Heart left ventricle (tissue), 16 donors: ENCODE data around the gene RABGAP1. TPM values are rescaled to one million over a fixed set of nuclear protein-coding genes. Genes with fewer than 3 reads are reported as not detected.

ENCODE experiments used
- ATAC-seq, 4 donors: fragments of 200-7000 bp; cut with Tn5 transposase; one replicate each; pipeline ENCODE4 v1.9.1; 2020 to 2022; ENCODE audit warnings: moderate library complexity in 4 of 4, mild to moderate bottlenecking in 3 of 4, moderate number of reproducible peaks in 1 of 4
- DNase-seq, 5 donors: peaks; one replicate each; pipeline ENCODE4 v3.0.0-alpha.2; 2020
- H3K27ac ChIP-seq, 12 donors: fragments of 200-600 bp; sonication (generic) in 4 of 12; one replicate each; pipeline versions ENCODE4 v1.5.0 to v1.8.0; 2016 to 2022; ENCODE audit warnings: mild to moderate bottlenecking in 2 of 12
- H3K27me3 ChIP-seq, 9 donors: fragments of 200-600 bp; sonication (generic) in 2 of 9; one replicate each; pipeline versions ENCODE4 v1.5.1 to v1.8.0; 2016 to 2022; ENCODE audit warnings: mild to moderate bottlenecking in 3 of 9
- H3K36me3 ChIP-seq, 9 donors: fragments of 200-600 bp; sonication (generic) in 2 of 9; one replicate each; pipeline versions ENCODE4 v1.5.0 to v1.8.0; 2018 to 2022; ENCODE audit warnings: mild to moderate bottlenecking in 2 of 9
- H3K4me1 ChIP-seq, 12 donors: fragments of 200-600 bp; sonication (generic) in 4 of 12; one replicate each; pipeline versions ENCODE4 v1.5.0 to v1.8.0; 2016 to 2022; ENCODE audit warnings: mild to moderate bottlenecking in 3 of 12
- H3K4me3 ChIP-seq, 12 donors: fragments of 200-600 bp; sonication (generic) in 4 of 12; one replicate each; pipeline versions ENCODE4 v1.5.0 to v1.8.0; 2017 to 2022; ENCODE audit warnings: mild to moderate bottlenecking in 9 of 12, moderate library complexity in 4 of 12
- H3K9me3 ChIP-seq, 12 donors: fragments of 200-600 bp; sonication (generic) in 4 of 12; one replicate each; pipeline versions ENCODE4 v1.5.0 to v1.8.0; 2016 to 2022; ENCODE audit warnings: mild to moderate bottlenecking in 1 of 12
- POLR2A ChIP-seq, 2 donors: fragments of 450-650 bp; IDR thresholded peaks; one replicate each; pipeline ENCODE4 v1.6.1; 2017; ENCODE audit warnings: antibody characterized with exemption in 2 of 2, mild to moderate bottlenecking in 2 of 2, moderate library complexity in 2 of 2
- WGBS, 4 donors: extraction: QIAGEN DNeasy Blood & Tissue Kit in 2 of 4; methylation state at CpG; one replicate each; pipeline versions ENCODE4 v1.1.5 to v1.1.7; 2013 to 2018; 5-methylcytosine and 5-hydroxymethylcytosine counted together
- intact Hi-C, 10 donors: fragments of 100-400 bp; cut with DNase I; formaldehyde crosslinking; loops; one replicate each; pipeline versions ENCODE4 v1.11.1 to v1.14.2; 2022
- polyA plus RNA-seq, 2 donors: library from polyadenylated mRNA; stranded (reverse); fragments of 200-250 nt; gene quantifications; one replicate each; pipeline ENCODE4 v1.2.3, GENCODE V29; 2013
- total RNA-seq, 9 donors: library from RNA; depleted of rRNA in 2 of 9; stranded (reverse); fragments of >200 nt in 2 of 9; fragmentation: NEBNext Ultra II Directional in 3 of 9; extraction: Animal tissue kit (Norgen Biotek cat#: 25700) in 3 of 9; gene quantifications; one replicate each; pipeline versions ENCODE4 v1.1.0 to v1.2.4, GENCODE V29; 2016 to 2023
- TF ChIP-seq, protein P1 (sequence below), 12 donors: fragments of 200-600 bp; sonication (generic) in 4 of 12; IDR thresholded peaks; one replicate each; pipeline versions ENCODE4 v1.5.0 to v1.8.0; 2018 to 2022; ENCODE audit warnings: antibody characterized with exemption in 12 of 12, mild to moderate bottlenecking in 5 of 12
- donor health status: ischemic (EF 13 %, LVEDD 7.1; RV severe dilation, severe dysfunction).
- donor health status: healthy with polysubstance abuse.
- donor health status: DM: no; HTN: yes; CAD: no.
- donor health status: DM: no; HTN: no; CAD: no.
- donor health status: ischemic (EF 25% LVEDD 6.9; RV normal size, moderate dysfunction).
- donor health status: ischemic (EF 25% LVEDD 5.7; RV mildly dilated, moderate dysfunction).
- donor health status: healthy.
- donor health status: DM: yes; HTN: yes; CAD: no.
- donor health status: ischemic (EF 35%, LVEDD 5.7; RV mildly dilated, moderate dysfunction).
- donor health status: nonischemic (EF 11% LVEDD 7.7; RV severe dilation, severe dysfunction).
- donor health status: DM: yes; HTN: yes; CAD: no.
- donor health status: PGD.
- donor health status: ischemic (EF 29% LVEDD 5.4; RV normal size, mild dysfunction).
- donor health status: nonischemic (EF 23%, LVEDD 6.1; RV moderate dilation, normal function).

The RABGAP1 gene
- total and polyA plus RNA-seq, 11 donors: 11.8 to 62.2 (median 43.3) TPM

GRCh38 chr9:122923947-122924346, 16.9 kb upstream of the RABGAP1 start:
- Histone ChIP-seq H3K27me3 (no peaks in the 10 kb centered on the region), H3K4me3 (no peak overlapping the region), H3K9me3 (no peaks in the 10 kb centered on the region), H3K4me1 (peaks cover 0 to 5% (median 0%) of the 10 kb centered on the region in 12 donors), H3K36me3 (peaks cover 0 to 29% (median 21%) of the 10 kb centered on the region in 9 donors), H3K27ac (no peak overlapping the region)
- TF ChIP-seq, protein P1, sequence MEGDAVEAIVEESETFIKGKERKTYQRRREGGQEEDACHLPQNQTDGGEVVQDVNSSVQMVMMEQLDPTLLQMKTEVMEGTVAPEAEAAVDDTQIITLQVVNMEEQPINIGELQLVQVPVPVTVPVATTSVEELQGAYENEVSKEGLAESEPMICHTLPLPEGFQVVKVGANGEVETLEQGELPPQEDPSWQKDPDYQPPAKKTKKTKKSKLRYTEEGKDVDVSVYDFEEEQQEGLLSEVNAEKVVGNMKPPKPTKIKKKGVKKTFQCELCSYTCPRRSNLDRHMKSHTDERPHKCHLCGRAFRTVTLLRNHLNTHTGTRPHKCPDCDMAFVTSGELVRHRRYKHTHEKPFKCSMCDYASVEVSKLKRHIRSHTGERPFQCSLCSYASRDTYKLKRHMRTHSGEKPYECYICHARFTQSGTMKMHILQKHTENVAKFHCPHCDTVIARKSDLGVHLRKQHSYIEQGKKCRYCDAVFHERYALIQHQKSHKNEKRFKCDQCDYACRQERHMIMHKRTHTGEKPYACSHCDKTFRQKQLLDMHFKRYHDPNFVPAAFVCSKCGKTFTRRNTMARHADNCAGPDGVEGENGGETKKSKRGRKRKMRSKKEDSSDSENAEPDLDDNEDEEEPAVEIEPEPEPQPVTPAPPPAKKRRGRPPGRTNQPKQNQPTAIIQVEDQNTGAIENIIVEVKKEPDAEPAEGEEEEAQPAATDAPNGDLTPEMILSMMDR (IDR thresholded peaks at IDR 0.05): no peak
- no peak for TF ChIP-seq POLR2A (IDR thresholded peaks at IDR 0.05)
- ATAC-seq (no peak), DNase-seq (no peak)
- intact Hi-C loops: no loop called here
- WGBS, 4 donors: 80 to 92% (median 88%) methylated on average over 3 of the region's 3 CpGs

- Histone ChIP-seq H3K27me3 (no peaks in the 10 kb centered on the region), H3K36me3 (peaks cover 0 to 2% (median 0%) of the 10 kb centered on the region in 9 donors), H3K4me3 (peak overlapping the region in 5 of 12 donors; percentile 76 to 99 (median 88)), H3K9me3 (no peaks in the 10 kb centered on the region), H3K4me1 (peaks cover 3 to 42% (median 32%) of the 10 kb centered on the region in 12 donors), H3K27ac (peak overlapping the region in 1 of 12 donors; percentile 7)
- TF ChIP-seq, protein P1 (IDR thresholded peaks at IDR 0.05): no peak
- no peak for TF ChIP-seq POLR2A (IDR thresholded peaks at IDR 0.05)
- DNase-seq (no peak), ATAC-seq (no peak)
- intact Hi-C loops: loop anchor here in 1 of 10 donors (10.0 kb wide), 1 partner anchor 55 kb away; no protein-coding TSS in a partner anchor
- 82 to 90% (median 86%) methylated on average over 1 of the region's 1 CpG for WGBS, 4 donors
Observed at GRCh38 chr9:122929796-122930354, 10.9 kb upstream of the RABGAP1 start.

- intact Hi-C loops: loop anchor here in 2 of 10 donors (1.0 to 10.0 kb wide), 2 partner anchors 17 to 54 kb away; partner anchors contain the start of gene ZBTB6 (in 1 of the 2)
- 20 to 24% (median 24%) methylated on average over 9 to 10 of the region's 10 CpGs for WGBS, 4 donors
Observed at GRCh38 chr9:122930541-122931225, 10.1 kb upstream of the RABGAP1 start.

More at GRCh38 chr9:122930541-122931225, 10.1 kb upstream of the RABGAP1 start:
- Histone ChIP-seq H3K27me3 (no peaks in the 10 kb centered on the region), H3K4me3 (peak overlapping the region; percentile 63 to 99 (median 80)), H3K27ac (peak overlapping the region; percentile 70 to 94 (median 90)), H3K9me3 (no peaks in the 10 kb centered on the region), H3K4me1 (peaks cover 3 to 42% (median 32%) of the 10 kb centered on the region in 12 donors), H3K36me3 (peaks cover 0 to 6% (median 0%) of the 10 kb centered on the region in 9 donors)
- DNase-seq (no peak), ATAC-seq (no peak)
- TF ChIP-seq POLR2A (IDR thresholded peaks at IDR 0.05): no peak
- TF ChIP-seq, protein P1 (IDR thresholded peaks at IDR 0.05): no peak
